ENCODE measurements around the gene MYMK.

The MYMK gene

GRCh38 chr9:133533857-133534256 lies 9.1 kb upstream of the MYMK start:
- no peak for DNase-seq

DNA sequence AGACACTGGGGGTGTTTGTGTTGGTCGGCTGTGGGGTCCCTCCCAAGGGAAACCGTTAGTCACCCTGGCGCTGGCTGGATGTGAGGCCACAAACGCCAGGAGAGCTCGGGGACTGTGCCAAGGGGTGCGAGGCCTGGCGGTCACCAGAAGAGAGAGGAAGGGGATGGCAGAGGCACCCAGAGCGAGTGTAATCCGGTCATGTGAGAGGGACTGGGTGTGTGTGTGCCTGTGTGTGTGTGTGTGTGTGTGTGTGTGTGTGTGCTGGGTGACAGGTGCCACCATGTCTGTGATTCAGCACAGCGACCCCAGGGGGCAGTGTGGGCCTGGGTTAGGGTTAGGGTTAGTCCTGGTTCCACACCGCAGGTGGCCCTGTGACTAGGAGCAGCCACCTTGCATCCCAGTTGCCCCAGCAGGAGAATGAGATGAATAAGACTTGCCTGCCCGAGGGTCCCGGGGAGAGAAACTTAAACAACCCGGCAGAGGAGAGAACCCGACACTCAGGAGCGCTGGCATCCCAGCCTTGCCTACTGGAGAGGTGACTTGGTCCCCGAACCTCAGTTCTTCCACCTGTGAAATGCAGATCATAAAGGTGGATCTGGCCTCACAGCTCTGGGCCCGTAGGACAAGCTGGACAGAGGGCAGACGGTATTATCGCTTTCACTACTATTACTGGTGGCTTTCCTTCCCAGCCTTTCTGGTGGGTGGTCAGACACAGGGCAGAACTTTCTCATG lies 8.3 kb upstream of the MYMK start:
- peak; percentile 8 for DNase-seq

- no peak for DNase-seq
Measured at GRCh38 chr9:133531293-133531692, 6.5 kb upstream of the MYMK start.

- DNase-seq = no peak
Measured at GRCh38 chr9:133529874-133530273, 5.1 kb upstream of the MYMK start.

- DNase-seq = no peak
Measured at GRCh38 chr9:133529457-133529856, 4.7 kb upstream of the MYMK start.

GRCh38 chr9:133528876-133529241 lies 4.1 kb upstream of the MYMK start:
- no peak for DNase-seq

DNA sequence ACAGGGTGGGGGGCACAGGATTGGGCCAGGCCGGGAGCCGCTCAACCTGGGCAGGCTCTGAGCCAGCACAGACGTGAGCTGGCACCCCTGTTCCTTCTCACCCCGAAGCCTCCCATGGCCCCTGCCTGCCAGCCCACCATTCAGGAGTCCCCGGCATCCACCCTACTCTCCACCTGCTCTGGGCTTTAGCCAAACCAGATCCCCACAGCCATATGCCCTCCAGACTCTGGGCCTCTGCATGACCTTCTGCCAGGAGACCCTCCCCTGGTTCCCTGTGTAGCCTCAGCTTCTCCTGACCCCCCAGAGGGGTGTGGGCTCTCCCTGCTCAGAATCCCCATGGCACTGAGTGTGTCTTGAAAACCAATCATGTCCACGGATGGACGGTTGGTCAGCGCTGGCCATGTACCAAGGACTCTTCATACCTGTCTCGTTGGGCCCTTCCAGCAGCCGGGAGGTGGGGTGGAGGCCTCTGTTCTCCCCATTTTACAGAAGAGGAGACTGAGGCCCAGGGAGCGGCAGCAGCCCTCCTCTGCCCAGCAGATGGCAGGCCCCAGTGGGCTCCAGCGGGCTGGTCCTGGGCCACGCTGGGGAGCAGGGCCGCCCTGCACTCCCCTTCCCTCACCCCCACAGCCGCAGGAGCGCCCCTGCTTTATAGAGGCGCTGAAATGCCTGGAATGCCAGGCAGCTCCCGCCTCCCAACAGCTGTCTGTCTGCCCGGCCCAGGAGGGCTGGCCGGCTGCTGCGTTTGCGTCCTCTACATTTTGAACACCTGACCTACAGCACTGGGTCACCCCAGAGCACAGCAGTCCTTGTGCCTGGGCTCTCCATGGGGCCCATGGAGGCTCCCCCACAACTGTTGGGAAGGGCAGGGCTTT lies 3.5 kb upstream of the MYMK start:
- DNase-seq = no peak

- no peak for DNase-seq
Measured at GRCh38 chr9:133527444-133527920, 2.7 kb upstream of the MYMK start.

DNA sequence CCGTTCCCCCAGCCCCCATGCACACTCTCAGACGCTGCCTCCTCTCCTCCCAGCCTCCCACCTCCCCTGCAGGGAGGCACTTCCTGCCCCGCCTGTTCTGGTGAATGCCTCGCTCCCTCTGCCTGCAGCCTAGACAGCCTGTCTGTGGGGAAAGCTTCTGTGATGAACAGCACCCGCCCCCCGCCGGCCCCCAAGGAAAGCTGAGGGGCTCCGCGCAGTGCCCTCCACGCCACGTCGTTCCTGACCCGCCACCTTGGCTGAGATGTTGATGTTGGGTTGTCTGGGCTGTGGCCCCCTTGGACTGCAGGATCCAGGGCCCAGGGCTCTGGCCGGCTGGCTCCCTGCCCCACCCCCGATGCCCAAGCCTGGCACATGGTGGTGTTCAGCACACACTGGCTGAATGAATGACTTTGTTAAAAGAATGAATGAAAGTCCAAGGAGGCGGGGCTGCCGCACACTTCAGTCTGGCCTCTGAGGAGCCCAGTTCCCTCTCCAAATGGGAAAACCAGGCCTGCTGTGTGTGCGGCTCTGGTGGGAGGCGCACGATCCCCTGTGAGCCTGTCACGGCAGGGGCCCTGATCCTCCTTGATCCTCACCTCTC lies 2.1 kb upstream of the MYMK start:
- no peak for DNase-seq

DNA sequence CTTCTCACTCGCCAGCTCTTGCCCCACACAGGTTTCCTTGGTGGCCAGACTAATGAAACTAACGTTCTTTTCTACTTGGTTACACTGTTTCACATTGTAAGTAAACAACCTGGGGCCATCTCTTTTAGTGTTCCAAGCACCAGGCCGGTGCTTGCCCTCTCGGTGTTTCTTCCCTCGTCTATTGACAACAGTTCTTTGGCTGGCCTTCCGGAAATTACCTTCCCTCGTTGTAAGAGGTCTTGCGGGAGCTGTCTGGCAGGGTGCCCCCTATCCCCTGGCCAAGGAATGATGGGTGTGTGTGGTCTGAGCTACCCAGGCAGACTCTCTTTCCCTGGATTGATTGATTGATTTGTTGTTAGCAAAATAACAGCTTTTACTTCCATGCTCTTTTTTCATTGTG lies 918 bp upstream of the MYMK start:
- DNase-seq = no peak

GRCh38 chr9:133524146-133524545 lies 613 bp downstream of the MYMK start:
- no peak for DNase-seq

- no peak for DNase-seq
Measured at GRCh38 chr9:133523106-133523505, 1.7 kb downstream of the MYMK start.

DNA sequence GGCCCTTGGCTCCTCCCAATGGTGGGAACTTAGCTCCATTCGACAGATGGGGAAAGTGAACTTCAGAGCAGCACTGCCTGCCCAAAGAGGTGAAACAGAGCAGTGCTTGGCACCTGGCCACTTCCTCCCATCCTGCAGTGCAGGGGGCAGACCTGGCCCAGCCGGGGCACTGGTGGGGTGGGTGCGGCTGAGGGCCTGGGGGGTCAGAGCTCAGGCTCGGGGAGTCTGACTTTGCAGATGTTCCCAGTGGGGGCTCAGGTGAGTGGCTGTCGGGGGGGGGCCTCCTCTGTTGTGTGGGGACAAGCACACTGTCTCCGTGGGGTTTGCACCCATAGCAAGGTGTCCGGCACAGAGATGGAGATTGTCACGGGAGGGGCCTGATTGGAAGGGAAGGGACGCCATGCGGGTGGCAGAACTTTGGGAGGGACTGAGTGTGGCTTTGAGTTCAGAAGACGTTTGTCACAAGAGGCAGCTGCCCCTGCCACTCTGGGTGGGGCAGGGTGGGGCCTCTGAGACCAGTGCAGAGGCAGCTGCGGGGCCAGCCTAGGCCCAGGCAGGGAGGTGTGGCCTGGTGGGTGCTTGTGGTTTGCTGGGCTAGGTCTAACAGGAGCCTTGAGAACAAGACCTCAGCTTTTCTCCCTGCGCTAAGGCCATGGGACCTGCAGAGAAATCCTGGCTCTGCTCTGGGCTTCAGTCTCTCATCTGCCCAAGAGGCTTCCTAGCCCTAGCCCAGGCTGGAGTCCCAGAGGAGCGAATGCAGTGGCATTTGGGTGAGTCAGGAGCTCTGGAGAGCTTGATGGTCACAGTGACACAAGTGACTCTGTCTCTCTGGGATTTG lies 2.5 kb downstream of the MYMK start:
- DNase-seq = no peak

- no peak for DNase-seq
Measured at GRCh38 chr9:133521122-133522072, 3.4 kb downstream of the MYMK start.

GRCh38 chr9:133520121-133520835 lies 4.5 kb downstream of the MYMK start:
- DNase-seq = no peak

GRCh38 chr9:133519693-133520092 lies 5.1 kb downstream of the MYMK start:
- no peak for DNase-seq

- no peak for DNase-seq
Measured at GRCh38 chr9:133518706-133519449, 5.9 kb downstream of the MYMK start.

- no peak for DNase-seq
Measured at GRCh38 chr9:133518200-133518599, 6.6 kb downstream of the MYMK start.

GRCh38 chr9:133517711-133518110 lies 7.0 kb downstream of the MYMK start:
- DNase-seq = no peak

- DNase-seq = no peak
Measured at GRCh38 chr9:133516961-133517350, 7.8 kb downstream of the MYMK start.

All from stimulated activated naive CD4-positive, alpha-beta T cell treated with Interleukin-2 at 50 U/mL for 16 hours (primary cell).